ENCODE results near the gene UTS2R.
"Not testable (repeated sequence)": the region's sequence is repeated elsewhere in the genome, so short reads cannot be mapped to it uniquely, and the experiment has no call there.

UTS2R gene

GRCh38 chr17:82346342-82347300 is 24.9 kb upstream of the UTS2R start:
- no peak overlapping the region for H3K4me2 ChIP-seq (ENCODE audit: low read length)
- H2AFZ ChIP-seq (ENCODE audit: low read depth, low read length), result no peak overlapping the region
- no peak overlapping the region for H3K27ac ChIP-seq (ENCODE audit: low read length)
- no peaks in the 10 kb centered on the region for H3K79me2 ChIP-seq (ENCODE audit: low read length)
- H3K36me3 ChIP-seq (replicated peaks; ENCODE audit: low read depth, low read length), result no peaks in the 10 kb centered on the region
- TF ChIP-seq EZH2phosphoT487 (IDR thresholded peaks at IDR 0.05; ENCODE audit: low read depth) (no peak), CTCF (IDR thresholded peaks at IDR 0.05; ENCODE audit: low read depth, low read length) (no peak)
- no peak overlapping the region for H3K4me3 ChIP-seq (ENCODE audit: low read length)
- peaks cover 8% of the 10 kb centered on the region for H3K27me3 ChIP-seq (ENCODE audit: low read depth, low read length)
- no peaks in the 10 kb centered on the region for H3K9me3 ChIP-seq (ENCODE audit: insufficient read depth, low read length)
- H3K4me1 ChIP-seq (ENCODE audit: low read length), result peaks cover 20% of the 10 kb centered on the region
- H3K9ac ChIP-seq (ENCODE audit: low read length), result no peak overlapping the region
- no peaks in the 10 kb centered on the region for H4K20me1 ChIP-seq (ENCODE audit: insufficient read depth, low read length)

DNA sequence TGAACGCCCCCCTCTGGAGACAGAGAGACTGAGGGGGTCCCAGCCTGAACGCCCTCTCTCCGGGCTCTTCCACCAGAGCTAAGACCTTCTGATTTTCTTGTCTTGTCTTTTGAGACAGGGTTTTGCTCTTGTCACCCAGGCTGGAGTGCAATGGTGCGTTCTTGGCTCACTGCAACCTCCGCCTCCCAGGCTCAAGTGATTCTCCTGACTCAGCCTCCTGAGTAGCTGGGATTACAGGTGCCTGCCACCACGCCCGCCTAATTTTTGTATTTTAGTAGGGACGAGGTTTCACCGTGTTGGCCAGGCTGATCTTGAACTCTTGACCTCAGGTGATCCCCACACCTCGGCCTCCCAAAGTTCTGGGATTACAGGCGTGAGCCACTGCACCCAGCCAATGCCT is 23.6 kb upstream of the UTS2R start:
- H3K9me3 ChIP-seq (ENCODE audit: insufficient read depth, low read length); H3K9ac ChIP-seq (ENCODE audit: low read length); H3K27me3 ChIP-seq (ENCODE audit: low read depth, low read length); H3K36me3 ChIP-seq (replicated peaks; ENCODE audit: low read depth, low read length); H3K4me3 ChIP-seq (ENCODE audit: low read length); H2AFZ ChIP-seq (ENCODE audit: low read depth, low read length); H3K27ac ChIP-seq (ENCODE audit: low read length); H3K79me2 ChIP-seq (ENCODE audit: low read length); H4K20me1 ChIP-seq (ENCODE audit: insufficient read depth, low read length); H3K4me2 ChIP-seq (ENCODE audit: low read length): not testable (repeated sequence)
- peaks cover 26% of the 10 kb centered on the region for H3K4me1 ChIP-seq (ENCODE audit: low read length)

DNA sequence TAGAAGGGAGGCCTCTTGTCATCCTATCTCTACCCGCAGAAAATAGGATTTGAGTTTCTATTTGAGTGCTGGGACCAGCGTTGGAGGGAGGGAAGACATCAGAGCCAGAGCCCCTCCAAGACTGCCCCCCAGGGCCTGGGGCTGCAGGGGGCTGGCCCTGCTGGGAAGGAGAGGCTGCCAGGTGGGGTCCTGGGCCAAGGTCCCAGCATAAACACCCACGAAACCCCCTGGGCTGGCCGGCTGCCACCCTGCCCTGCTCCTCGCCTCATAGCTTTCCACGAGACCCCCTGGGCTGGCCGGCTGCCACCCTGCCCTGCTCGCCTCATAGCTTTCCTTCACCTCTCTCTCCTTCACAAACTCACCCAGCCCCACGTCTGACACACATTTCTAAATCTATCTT is 23.1 kb upstream of the UTS2R start:
- Histone ChIP-seq H3K4me2 (ENCODE audit: low read length) (no peak overlapping the region), H3K9me3 (ENCODE audit: insufficient read depth, low read length) (no peaks in the 10 kb centered on the region), H3K79me2 (ENCODE audit: low read length) (no peaks in the 10 kb centered on the region), H3K27ac (ENCODE audit: low read length) (no peak overlapping the region), H3K4me1 (ENCODE audit: low read length) (peaks cover 30% of the 10 kb centered on the region), H3K36me3 (replicated peaks; ENCODE audit: low read depth, low read length) (no peaks in the 10 kb centered on the region), H3K9ac (ENCODE audit: low read length) (no peak overlapping the region), H2AFZ (ENCODE audit: low read depth, low read length) (no peak overlapping the region), H3K4me3 (ENCODE audit: low read length) (no peak overlapping the region), H4K20me1 (ENCODE audit: insufficient read depth, low read length) (no peaks in the 10 kb centered on the region), H3K27me3 (ENCODE audit: low read depth, low read length) (peaks cover 8% of the 10 kb centered on the region)
- no peak for TF ChIP-seq CTCF (IDR thresholded peaks at IDR 0.05; ENCODE audit: low read depth, low read length)
- TF ChIP-seq EZH2phosphoT487 (IDR thresholded peaks at IDR 0.05; ENCODE audit: low read depth), result no peak

DNA sequence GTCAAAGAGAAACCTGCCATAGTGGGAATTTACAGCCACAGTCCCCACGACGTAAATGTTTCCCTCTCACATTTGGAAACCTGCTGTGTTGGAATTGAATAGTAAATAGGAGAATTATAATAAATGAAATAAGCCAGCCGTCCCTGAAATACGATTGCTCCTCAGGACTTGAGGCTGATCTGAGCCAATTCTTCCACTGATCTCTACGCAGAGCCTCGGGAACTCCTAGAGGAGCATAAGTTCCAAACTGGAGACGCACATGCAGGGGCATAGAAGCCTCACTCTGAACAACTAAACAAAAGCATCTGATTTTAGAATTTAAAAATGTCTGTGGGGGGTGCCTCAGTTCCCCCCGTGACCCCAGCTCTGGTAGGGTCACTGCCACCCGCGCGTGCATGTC is 22.7 kb upstream of the UTS2R start:
- Histone ChIP-seq H3K9me3 (ENCODE audit: insufficient read depth, low read length) (no peaks in the 10 kb centered on the region), H3K4me2 (ENCODE audit: low read length) (no peak overlapping the region), H2AFZ (ENCODE audit: low read depth, low read length) (no peak overlapping the region), H3K36me3 (replicated peaks; ENCODE audit: low read depth, low read length) (no peaks in the 10 kb centered on the region), H3K9ac (ENCODE audit: low read length) (no peak overlapping the region), H3K4me1 (ENCODE audit: low read length) (peaks cover 34% of the 10 kb centered on the region), H3K27ac (ENCODE audit: low read length) (no peak overlapping the region), H3K4me3 (ENCODE audit: low read length) (no peak overlapping the region), H4K20me1 (ENCODE audit: insufficient read depth, low read length) (no peaks in the 10 kb centered on the region), H3K27me3 (ENCODE audit: low read depth, low read length) (peaks cover 8% of the 10 kb centered on the region), H3K79me2 (ENCODE audit: low read length) (no peaks in the 10 kb centered on the region)
- TF ChIP-seq EZH2phosphoT487 (IDR thresholded peaks at IDR 0.05; ENCODE audit: low read depth) (no peak), CTCF (IDR thresholded peaks at IDR 0.05; ENCODE audit: low read depth, low read length) (no peak)
